ENCODE measurements around the gene HPS3.

DNA sequence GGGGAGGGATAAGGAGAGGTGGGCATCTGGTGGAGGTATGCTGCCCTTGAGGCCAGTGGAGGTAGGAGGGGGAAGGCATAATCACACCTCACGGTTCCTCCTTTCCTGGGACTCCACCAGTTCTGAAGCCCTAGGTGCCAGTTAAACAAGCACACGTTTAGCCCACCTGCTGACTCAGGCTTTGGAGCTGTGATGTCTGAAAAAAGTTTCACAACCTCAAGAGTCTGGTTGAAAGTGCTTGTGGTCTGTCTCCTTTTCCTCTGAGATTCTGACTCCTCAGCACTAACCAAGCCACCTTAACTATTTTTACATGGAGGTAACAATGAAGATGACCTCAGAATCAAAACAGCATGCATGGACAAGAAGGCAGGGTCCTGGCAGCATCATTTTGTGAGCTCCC lies 23.0 kb downstream of the HPS3 start:
- TF ChIP-seq, protein P1, sequence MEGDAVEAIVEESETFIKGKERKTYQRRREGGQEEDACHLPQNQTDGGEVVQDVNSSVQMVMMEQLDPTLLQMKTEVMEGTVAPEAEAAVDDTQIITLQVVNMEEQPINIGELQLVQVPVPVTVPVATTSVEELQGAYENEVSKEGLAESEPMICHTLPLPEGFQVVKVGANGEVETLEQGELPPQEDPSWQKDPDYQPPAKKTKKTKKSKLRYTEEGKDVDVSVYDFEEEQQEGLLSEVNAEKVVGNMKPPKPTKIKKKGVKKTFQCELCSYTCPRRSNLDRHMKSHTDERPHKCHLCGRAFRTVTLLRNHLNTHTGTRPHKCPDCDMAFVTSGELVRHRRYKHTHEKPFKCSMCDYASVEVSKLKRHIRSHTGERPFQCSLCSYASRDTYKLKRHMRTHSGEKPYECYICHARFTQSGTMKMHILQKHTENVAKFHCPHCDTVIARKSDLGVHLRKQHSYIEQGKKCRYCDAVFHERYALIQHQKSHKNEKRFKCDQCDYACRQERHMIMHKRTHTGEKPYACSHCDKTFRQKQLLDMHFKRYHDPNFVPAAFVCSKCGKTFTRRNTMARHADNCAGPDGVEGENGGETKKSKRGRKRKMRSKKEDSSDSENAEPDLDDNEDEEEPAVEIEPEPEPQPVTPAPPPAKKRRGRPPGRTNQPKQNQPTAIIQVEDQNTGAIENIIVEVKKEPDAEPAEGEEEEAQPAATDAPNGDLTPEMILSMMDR (IDR thresholded peaks at IDR 0.05): no peak
- no peak for TF ChIP-seq POLR2A (IDR thresholded peaks at IDR 0.05)

Data from Peyer's patch (tissue), 4 donors.